Sigmoid colon (tissue), 7 donors: ENCODE measurements around the gene PDE4D. TPM values are rescaled to one million over a fixed set of nuclear protein-coding genes. Genes with fewer than 3 reads are reported as not detected.

Experiments
- DNase-seq: peaks from one replicate; pipeline ENCODE4 v3.0.0-alpha.2; 2019
- H3K27ac ChIP-seq, 4 donors: fragments of 200-600 bp; sonication (generic); one replicate each; pipeline ENCODE4 v1.5.1; 2016 to 2019; ENCODE audit warnings: mild to moderate bottlenecking in 1 of 4
- H3K27me3 ChIP-seq, 3 donors: fragments of 200-600 bp; sonication (generic); one replicate each; pipeline ENCODE4 v1.5.1; 2019; ENCODE audit warnings: mild to moderate bottlenecking in 1 of 3
- H3K36me3 ChIP-seq, 4 donors: fragments of 200-600 bp; sonication (generic); one replicate each; pipeline ENCODE4 v1.5.1; 2016 to 2019
- H3K4me1 ChIP-seq, 4 donors: fragments of 200-600 bp; sonication (generic); one replicate each; pipeline ENCODE4 v1.5.1; 2017 to 2019
- H3K4me3 ChIP-seq, 4 donors: fragments of 200-600 bp; sonication (generic); one replicate each; pipeline ENCODE4 v1.5.1; 2017 to 2019; ENCODE audit warnings: mild to moderate bottlenecking in 2 of 4, moderate library complexity in 1 of 4
- H3K9me3 ChIP-seq, 4 donors: fragments of 200-600 bp in 3 of 4; sonication (generic) in 3 of 4; one replicate each; pipeline versions ENCODE4 v1.5.1 to v1.6.1; 2013 to 2019
- CTCF ChIP-seq, 4 experiments: fragments of 450-650 bp in 3 of 4; fragments of 200-600 bp in 1 of 4; IDR thresholded peaks; one replicate each; pipeline ENCODE4 v1.5.1; 2016 to 2019; ENCODE audit warnings: antibody characterized with exemption in 4 of 4, mild to moderate bottlenecking in 3 of 4, moderate library complexity in 2 of 4
- EP300 ChIP-seq, 4 donors: sonication (generic); formaldehyde crosslinking; IDR thresholded peaks; one replicate each; pipeline ENCODE4 v1.6.1; 2017; ENCODE audit warnings: antibody characterized with exemption in 4 of 4
- POLR2A ChIP-seq, 2 donors: fragments of 450-650 bp; IDR thresholded peaks; one replicate each; pipeline ENCODE4 v1.6.1; 2016; ENCODE audit warnings: antibody characterized with exemption in 2 of 2, mild to moderate bottlenecking in 2 of 2, moderate library complexity in 2 of 2
- POLR2AphosphoS5 ChIP-seq, 4 donors: sonication (generic); formaldehyde crosslinking; IDR thresholded peaks; one replicate each; pipeline ENCODE4 v1.6.1; 2017; ENCODE audit warnings: antibody characterized with exemption in 4 of 4
- WGBS, 2 donors: extraction: QIAGEN DNeasy Blood & Tissue Kit; methylation state at CpG; one replicate each; pipeline ENCODE4 v1.1.7; 2013; 5-methylcytosine and 5-hydroxymethylcytosine counted together
- intact Hi-C: fragments of 100-400 bp; cut with DNase I; formaldehyde crosslinking; loops from one replicate; pipeline ENCODE4 v1.15.1; 2023
- polyA plus RNA-seq, 3 donors: library from polyadenylated mRNA; stranded (reverse); fragments of 200-250 nt; gene quantifications; one replicate each; pipeline ENCODE4 v1.2.3, GENCODE V29; 2013
- total RNA-seq, 4 donors: library from RNA; depleted of rRNA; stranded (reverse); fragments of >200 nt; gene quantifications; one replicate each; pipeline ENCODE4 v1.1.0, GENCODE V29; 2016
- donor health status: healthy with polysubstance abuse.
- donor health status: Bipolar disorder and iron deficiency.
- donor health status: healthy.

PDE4D gene
- total and polyA plus RNA-seq, 7 donors = 6.0 to 289 (median 169) TPM

- no peaks in the 10 kb centered on the region for H3K27me3 ChIP-seq
- no peaks in the 10 kb centered on the region for H3K36me3 ChIP-seq
- H3K9me3 ChIP-seq = no peaks in the 10 kb centered on the region
- H3K27ac ChIP-seq = no peak overlapping the region
- no peak for DNase-seq
- no peaks in the 10 kb centered on the region for H3K4me1 ChIP-seq
- intact Hi-C loops = no loop called here
- no peak overlapping the region for H3K4me3 ChIP-seq
- 89 to 93% methylated on average over 10 of the region's 10 CpGs for WGBS, 2 donors
- TF ChIP-seq CTCF (IDR thresholded peaks at IDR 0.05) (no peak), POLR2A (IDR thresholded peaks at IDR 0.05) (no peak), EP300 (IDR thresholded peaks at IDR 0.05) (no peak), POLR2AphosphoS5 (IDR thresholded peaks at IDR 0.05) (no peak)
These were observed 954.7 kb downstream of the PDE4D start for GRCh38 chr5:58938563-58939424.

- TF ChIP-seq POLR2A (IDR thresholded peaks at IDR 0.05) = no peak
- no peak for TF ChIP-seq CTCF (IDR thresholded peaks at IDR 0.05)
- TF ChIP-seq POLR2AphosphoS5 (IDR thresholded peaks at IDR 0.05) = no peak
- TF ChIP-seq EP300 (IDR thresholded peaks at IDR 0.05) = no peak
- WGBS, 2 donors = 88 to 89% methylated on average over 14 to 15 of the region's 19 CpGs
- Histone ChIP-seq H3K4me3 (no peak overlapping the region), H3K36me3 (no peaks in the 10 kb centered on the region), H3K27me3 (no peaks in the 10 kb centered on the region), H3K4me1 (no peaks in the 10 kb centered on the region), H3K9me3 (no peaks in the 10 kb centered on the region), H3K27ac (no peak overlapping the region)
- intact Hi-C loops = no loop called here
- no peak for DNase-seq
These were observed 956.4 kb downstream of the PDE4D start for GRCh38 chr5:58937031-58937681.

GRCh38 chr5:58934629-58935097 is 958.9 kb downstream of the PDE4D start:
- no peak overlapping the region for H3K27ac ChIP-seq
- H3K4me3 ChIP-seq = no peak overlapping the region
- no peaks in the 10 kb centered on the region for H3K36me3 ChIP-seq
- no peak for DNase-seq
- intact Hi-C loops = loop anchor here (5.0 kb wide), 1 partner anchor 33 kb away; no protein-coding TSS in a partner anchor
- no peaks in the 10 kb centered on the region for H3K27me3 ChIP-seq
- no peak for TF ChIP-seq EP300 (IDR thresholded peaks at IDR 0.05)
- TF ChIP-seq POLR2A (IDR thresholded peaks at IDR 0.05) = no peak
- TF ChIP-seq POLR2AphosphoS5 (IDR thresholded peaks at IDR 0.05) = no peak
- no peak for TF ChIP-seq CTCF (IDR thresholded peaks at IDR 0.05)
- H3K4me1 ChIP-seq = no peaks in the 10 kb centered on the region
- no peaks in the 10 kb centered on the region for H3K9me3 ChIP-seq
- 60 to 79% methylated on average over 3 of the region's 3 CpGs for WGBS, 2 donors

GRCh38 chr5:58933891-58934628 is 959.5 kb downstream of the PDE4D start:
- TF ChIP-seq POLR2A (IDR thresholded peaks at IDR 0.05) (no peak), POLR2AphosphoS5 (IDR thresholded peaks at IDR 0.05) (no peak), CTCF (IDR thresholded peaks at IDR 0.05) (no peak)

More at GRCh38 chr5:58933891-58934628, 959.5 kb downstream of the PDE4D start:
- Histone ChIP-seq H3K36me3 (no peaks in the 10 kb centered on the region), H3K4me1 (no peaks in the 10 kb centered on the region), H3K27ac (no peak overlapping the region), H3K27me3 (no peaks in the 10 kb centered on the region), H3K9me3 (no peaks in the 10 kb centered on the region), H3K4me3 (no peak overlapping the region)
- intact Hi-C loops = loop anchor here (5.0 kb wide), 1 partner anchor 33 kb away; no protein-coding TSS in a partner anchor
- 72 to 85% methylated on average over 6 of the region's 6 CpGs for WGBS, 2 donors
- DNase-seq = no peak
